GM23338 (cell line): ENCODE results near the gene IL19.

Source experiments
- EZH2 ChIP-seq: fragments of 200-600 bp; sonication (generic); IDR thresholded peaks from one replicate; pipeline ENCODE4 v1.8.0; 2017; ENCODE audit warnings: antibody characterized with exemption, mild to moderate bottlenecking, low read depth; ENCODE audit not compliant: unreplicated experiment
- JUNB ChIP-seq: IDR thresholded peaks from one replicate; pipeline ENCODE4 v1.6.1; 2016; ENCODE audit warnings: antibody characterized with exemption; ENCODE audit not compliant: unreplicated experiment
- POLR2AphosphoS5 ChIP-seq: IDR thresholded peaks from 2 replicates; pipeline ENCODE4 v1.6.1; 2016; ENCODE audit warnings: antibody characterized with exemption, low read depth
- ZNF114 ChIP-seq: fragments of 250-450 bp; sonication (Bioruptor Pico); IDR thresholded peaks from 2 replicates; pipeline ENCODE4 v1.5.0; 2020; ENCODE audit warnings: mild to moderate bottlenecking, moderate library complexity
- TF ChIP-seq, protein P1 (sequence below), 2 experiments: fragments of 200-600 bp in 1 of 2; sonication (generic) in 1 of 2; conservative IDR thresholded peaks; 2 replicates each; pipeline versions ENCODE4 v1.5.1 to v1.6.1; 2016 to 2017; ENCODE audit warnings: antibody characterized with exemption in 2 of 2, low read depth in 2 of 2, mild to moderate bottlenecking in 2 of 2, moderate library complexity in 1 of 2
- TF ChIP-seq, protein P2 (sequence below): IDR thresholded peaks from one replicate; pipeline ENCODE4 v1.6.1; 2018; ENCODE audit warnings: antibody characterized with exemption; ENCODE audit not compliant: unreplicated experiment

DNA sequence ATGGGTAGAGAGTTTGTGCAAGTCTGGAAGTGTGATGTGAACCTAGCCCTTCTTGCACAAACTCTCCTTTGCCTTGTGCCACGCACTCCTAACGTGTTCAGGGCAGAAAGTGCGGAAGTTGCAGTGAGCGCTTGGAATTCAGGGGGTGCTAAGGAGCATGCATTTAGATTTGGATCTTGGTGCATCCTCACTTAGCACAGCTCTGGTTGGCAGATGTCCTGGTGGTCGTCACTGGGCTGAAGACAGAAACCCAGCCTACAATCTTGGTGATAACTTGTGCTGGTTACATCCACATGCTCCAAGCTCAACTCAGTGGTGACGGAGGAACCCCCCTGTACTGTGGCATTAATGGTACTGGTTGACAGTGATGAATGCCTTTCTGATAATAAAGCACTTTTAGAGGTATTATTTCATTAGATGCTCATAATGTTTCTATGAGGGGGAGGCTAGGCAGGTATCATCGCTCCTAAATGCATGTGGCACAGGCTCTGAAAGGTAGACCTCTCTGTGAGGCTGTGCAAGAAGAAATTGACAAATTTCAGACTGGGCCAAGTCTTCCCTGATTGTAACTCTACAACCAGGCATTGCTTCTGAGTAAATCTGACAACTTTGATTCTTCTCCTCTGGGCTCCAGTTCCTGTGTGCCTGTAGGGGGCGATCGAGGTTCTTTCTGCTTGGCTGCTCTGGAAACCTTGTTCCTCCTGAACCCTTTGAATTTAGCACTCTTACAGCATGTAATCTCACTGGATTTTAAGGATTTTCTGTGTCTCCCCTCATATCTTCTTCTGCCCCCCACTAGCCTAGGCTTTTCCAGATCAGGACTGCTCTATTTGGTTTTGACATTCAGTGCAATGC, 45.2 kb upstream of the IL19 start:
- TF ChIP-seq, protein P1, sequence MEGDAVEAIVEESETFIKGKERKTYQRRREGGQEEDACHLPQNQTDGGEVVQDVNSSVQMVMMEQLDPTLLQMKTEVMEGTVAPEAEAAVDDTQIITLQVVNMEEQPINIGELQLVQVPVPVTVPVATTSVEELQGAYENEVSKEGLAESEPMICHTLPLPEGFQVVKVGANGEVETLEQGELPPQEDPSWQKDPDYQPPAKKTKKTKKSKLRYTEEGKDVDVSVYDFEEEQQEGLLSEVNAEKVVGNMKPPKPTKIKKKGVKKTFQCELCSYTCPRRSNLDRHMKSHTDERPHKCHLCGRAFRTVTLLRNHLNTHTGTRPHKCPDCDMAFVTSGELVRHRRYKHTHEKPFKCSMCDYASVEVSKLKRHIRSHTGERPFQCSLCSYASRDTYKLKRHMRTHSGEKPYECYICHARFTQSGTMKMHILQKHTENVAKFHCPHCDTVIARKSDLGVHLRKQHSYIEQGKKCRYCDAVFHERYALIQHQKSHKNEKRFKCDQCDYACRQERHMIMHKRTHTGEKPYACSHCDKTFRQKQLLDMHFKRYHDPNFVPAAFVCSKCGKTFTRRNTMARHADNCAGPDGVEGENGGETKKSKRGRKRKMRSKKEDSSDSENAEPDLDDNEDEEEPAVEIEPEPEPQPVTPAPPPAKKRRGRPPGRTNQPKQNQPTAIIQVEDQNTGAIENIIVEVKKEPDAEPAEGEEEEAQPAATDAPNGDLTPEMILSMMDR (conservative IDR thresholded peaks at IDR 0.05; ENCODE audit: low read depth in 2 of 2), result peak; percentile 75 to 77
- no peak for TF ChIP-seq JUNB
- TF ChIP-seq ZNF114 (CRISPR knock-in tag), result no peak
- TF ChIP-seq, protein P2, sequence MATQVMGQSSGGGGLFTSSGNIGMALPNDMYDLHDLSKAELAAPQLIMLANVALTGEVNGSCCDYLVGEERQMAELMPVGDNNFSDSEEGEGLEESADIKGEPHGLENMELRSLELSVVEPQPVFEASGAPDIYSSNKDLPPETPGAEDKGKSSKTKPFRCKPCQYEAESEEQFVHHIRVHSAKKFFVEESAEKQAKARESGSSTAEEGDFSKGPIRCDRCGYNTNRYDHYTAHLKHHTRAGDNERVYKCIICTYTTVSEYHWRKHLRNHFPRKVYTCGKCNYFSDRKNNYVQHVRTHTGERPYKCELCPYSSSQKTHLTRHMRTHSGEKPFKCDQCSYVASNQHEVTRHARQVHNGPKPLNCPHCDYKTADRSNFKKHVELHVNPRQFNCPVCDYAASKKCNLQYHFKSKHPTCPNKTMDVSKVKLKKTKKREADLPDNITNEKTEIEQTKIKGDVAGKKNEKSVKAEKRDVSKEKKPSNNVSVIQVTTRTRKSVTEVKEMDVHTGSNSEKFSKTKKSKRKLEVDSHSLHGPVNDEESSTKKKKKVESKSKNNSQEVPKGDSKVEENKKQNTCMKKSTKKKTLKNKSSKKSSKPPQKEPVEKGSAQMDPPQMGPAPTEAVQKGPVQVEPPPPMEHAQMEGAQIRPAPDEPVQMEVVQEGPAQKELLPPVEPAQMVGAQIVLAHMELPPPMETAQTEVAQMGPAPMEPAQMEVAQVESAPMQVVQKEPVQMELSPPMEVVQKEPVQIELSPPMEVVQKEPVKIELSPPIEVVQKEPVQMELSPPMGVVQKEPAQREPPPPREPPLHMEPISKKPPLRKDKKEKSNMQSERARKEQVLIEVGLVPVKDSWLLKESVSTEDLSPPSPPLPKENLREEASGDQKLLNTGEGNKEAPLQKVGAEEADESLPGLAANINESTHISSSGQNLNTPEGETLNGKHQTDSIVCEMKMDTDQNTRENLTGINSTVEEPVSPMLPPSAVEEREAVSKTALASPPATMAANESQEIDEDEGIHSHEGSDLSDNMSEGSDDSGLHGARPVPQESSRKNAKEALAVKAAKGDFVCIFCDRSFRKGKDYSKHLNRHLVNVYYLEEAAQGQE, result no peak
- no peak for TF ChIP-seq EZH2
- no peak for TF ChIP-seq POLR2AphosphoS5
